ENCODE data around the gene KLHL29.

The KLHL29 gene

DNA sequence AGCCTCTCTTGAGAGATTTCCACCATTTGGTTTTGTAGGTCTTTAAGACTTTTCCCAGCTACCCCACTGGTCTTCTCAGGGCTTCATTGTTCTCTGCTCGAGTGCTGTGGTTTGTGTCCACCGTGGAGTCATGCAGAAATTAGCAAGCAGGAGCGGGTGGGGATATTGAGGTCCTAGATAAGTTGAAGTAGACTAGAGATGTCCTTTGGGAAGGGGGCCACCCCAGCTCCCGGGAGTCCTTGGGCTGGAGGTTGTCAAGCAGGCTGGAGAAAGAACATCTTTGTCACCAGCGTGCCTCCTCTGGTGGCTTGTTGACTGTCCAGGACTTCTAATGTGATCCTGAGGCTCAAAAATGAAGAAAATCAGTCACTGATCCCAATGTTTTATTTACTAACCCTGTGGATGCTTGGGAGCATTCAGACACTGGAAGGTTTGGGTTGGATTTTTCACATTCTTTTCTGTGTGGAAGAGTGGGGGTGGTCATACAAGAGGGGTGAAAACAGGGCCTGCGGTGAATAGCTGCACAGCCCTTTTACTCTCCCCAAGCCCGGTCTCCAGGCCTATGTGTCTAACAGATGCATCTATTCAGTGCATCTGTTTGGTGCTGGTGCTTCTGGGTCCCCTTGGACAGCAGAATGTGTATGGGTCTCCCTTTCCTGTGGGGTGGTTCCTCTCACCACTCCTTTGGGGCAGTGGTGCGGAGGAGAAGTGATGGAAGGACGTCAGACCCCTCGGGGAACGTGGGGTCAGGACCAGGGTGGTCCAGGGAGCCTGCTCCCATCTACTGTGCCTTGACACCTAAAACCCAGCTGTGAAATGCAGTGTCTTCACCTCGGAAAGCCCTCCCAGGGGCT is 208.1 kb downstream of the KLHL29 start:
- no peak for DNase-seq (ENCODE audit: low read depth)

DNA sequence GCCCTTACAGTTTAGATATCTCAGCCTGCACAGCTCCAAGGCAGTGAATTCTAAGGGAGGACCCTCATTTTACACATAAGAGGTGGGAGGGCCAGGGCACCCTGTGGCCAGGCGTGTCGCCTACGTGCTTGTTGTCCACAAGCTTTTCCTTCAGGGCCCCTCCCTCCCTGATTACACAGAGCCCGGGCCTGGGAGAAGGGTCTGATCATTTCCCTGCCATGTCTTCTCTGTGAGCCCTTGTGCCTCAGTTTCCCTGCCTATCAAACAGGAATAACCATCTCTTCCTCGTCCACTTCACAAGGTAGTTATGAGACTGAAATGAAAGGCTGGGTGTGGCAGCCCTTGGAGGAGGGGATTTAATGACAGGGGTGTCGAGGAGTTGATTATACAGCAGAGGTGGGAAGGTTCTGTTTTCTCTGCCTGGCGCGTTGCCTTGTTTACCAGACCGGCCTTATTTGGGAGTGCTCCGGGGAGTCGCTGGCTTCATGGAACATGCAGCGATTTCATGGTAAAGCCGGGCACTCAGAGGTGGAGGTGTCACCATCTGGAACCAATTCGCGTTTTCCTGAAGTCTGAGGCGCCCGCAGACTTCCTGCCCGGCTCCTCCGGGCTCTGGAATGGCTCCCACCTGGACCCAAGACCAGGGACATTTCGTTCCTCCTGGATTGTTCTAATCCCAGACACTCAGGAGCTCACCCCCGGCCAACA is 208.9 kb downstream of the KLHL29 start:
- no peak for DNase-seq (ENCODE audit: low read depth)
- H3K4me3 ChIP-seq (ENCODE audit: low read depth, low read length) = no peak overlapping the region
- no peak for TF ChIP-seq MYC (IDR thresholded peaks at IDR 0.05; ENCODE audit: low read depth, low read length)
- TF ChIP-seq, protein P1, sequence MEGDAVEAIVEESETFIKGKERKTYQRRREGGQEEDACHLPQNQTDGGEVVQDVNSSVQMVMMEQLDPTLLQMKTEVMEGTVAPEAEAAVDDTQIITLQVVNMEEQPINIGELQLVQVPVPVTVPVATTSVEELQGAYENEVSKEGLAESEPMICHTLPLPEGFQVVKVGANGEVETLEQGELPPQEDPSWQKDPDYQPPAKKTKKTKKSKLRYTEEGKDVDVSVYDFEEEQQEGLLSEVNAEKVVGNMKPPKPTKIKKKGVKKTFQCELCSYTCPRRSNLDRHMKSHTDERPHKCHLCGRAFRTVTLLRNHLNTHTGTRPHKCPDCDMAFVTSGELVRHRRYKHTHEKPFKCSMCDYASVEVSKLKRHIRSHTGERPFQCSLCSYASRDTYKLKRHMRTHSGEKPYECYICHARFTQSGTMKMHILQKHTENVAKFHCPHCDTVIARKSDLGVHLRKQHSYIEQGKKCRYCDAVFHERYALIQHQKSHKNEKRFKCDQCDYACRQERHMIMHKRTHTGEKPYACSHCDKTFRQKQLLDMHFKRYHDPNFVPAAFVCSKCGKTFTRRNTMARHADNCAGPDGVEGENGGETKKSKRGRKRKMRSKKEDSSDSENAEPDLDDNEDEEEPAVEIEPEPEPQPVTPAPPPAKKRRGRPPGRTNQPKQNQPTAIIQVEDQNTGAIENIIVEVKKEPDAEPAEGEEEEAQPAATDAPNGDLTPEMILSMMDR (IDR thresholded peaks at IDR 0.05; ENCODE audit: low read depth, low read length) = no peak
- TF ChIP-seq, protein P2, sequence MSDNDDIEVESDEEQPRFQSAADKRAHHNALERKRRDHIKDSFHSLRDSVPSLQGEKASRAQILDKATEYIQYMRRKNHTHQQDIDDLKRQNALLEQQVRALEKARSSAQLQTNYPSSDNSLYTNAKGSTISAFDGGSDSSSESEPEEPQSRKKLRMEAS (IDR thresholded peaks at IDR 0.05; ENCODE audit: low read depth, low read length) = no peak
- TF ChIP-seq POLR2A (IDR thresholded peaks at IDR 0.05; ENCODE audit: extremely low read depth, insufficient read length) = no peak

More for the DNA sequence above, 208.1 kb downstream of the KLHL29 start:
- TF ChIP-seq, protein P2 (IDR thresholded peaks at IDR 0.05; ENCODE audit: low read depth, low read length) = no peak
- no peak for TF ChIP-seq MYC (IDR thresholded peaks at IDR 0.05; ENCODE audit: low read depth, low read length)
- no peak for TF ChIP-seq POLR2A (IDR thresholded peaks at IDR 0.05; ENCODE audit: extremely low read depth, insufficient read length)
- TF ChIP-seq, protein P1 (IDR thresholded peaks at IDR 0.05; ENCODE audit: low read depth, low read length) = no peak
- H3K4me3 ChIP-seq (ENCODE audit: low read depth, low read length) = no peak overlapping the region

DNA sequence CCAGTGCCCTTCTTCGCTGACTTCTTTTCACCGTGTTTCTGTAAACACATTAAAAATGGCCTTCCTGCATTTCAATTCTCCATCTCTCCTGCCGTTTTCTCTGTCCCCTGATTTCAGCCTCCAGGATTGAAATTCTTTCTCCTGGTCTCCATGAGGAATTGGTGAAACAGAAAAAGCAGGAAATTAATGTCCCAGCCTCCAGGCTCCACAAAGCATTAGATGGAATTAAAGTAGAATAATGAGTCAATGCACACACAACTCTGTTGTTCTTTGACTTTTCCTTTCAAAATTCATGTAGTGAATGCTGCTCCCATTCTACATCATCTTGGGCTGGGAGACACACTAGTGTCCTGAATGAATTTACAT is 209.5 kb downstream of the KLHL29 start:
- no peak for DNase-seq (ENCODE audit: low read depth)
- no peak overlapping the region for H3K4me3 ChIP-seq (ENCODE audit: low read depth, low read length)
- TF ChIP-seq MYC (IDR thresholded peaks at IDR 0.05; ENCODE audit: low read depth, low read length) (no peak), POLR2A (IDR thresholded peaks at IDR 0.05; ENCODE audit: extremely low read depth, insufficient read length) (no peak)
- TF ChIP-seq, protein P2 (IDR thresholded peaks at IDR 0.05; ENCODE audit: low read depth, low read length) = no peak
- TF ChIP-seq, protein P1 (IDR thresholded peaks at IDR 0.05; ENCODE audit: low read depth, low read length) = no peak

DNA sequence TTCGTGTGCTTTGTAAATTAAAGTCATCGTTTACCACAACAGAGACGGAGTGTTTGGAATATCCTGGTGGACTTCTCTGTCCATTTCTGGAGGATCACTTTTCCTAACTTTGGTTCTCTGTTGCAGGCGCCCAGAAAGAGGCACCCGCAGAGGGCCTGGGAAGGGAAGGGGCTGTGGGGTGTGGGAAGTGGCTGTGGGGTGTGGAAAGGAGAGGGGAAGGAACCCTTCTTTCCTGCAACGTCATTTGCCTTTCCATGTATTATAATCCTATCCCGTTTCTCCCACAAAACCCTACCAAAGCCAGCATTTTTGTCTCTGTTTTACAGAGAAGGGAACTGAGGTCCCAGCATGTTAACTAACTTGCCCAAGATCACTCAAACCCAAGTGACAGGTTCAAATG is 210.0 kb downstream of the KLHL29 start:
- DNase-seq (ENCODE audit: low read depth) = no peak

DNA sequence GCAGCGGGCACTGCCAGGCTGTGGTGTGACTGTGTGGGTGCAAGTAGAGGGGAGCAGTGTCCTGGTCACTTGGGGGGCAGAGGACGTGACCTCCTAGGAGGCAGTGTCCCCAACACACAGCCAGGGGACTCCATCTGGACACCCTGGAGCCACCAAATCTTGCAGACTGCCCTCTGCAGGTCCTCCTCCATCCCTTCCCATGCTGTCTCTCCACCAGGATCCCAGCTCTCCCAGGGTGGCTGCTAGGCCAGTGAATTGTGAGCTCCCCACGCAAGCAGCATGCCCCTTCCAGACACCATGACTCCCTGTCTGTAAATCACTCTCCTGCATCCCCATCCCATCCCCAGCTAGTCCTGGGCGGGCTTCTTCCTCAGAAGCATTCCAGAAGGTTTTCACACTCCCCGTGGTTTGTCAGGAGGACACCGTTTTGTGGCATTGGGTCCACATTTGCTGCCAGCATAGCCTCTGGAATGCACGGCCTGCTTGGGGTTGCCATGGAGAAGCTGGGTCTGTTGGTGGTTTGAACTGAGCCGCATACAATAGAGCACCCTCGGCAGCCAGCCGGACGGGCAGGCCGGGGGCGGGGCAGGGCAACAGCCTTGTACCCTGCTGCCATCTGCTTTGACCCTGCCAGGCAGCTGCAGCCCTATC is 210.7 kb downstream of the KLHL29 start:
- TF ChIP-seq, protein P2 (IDR thresholded peaks at IDR 0.05; ENCODE audit: low read depth, low read length) = no peak
- TF ChIP-seq, protein P1 (IDR thresholded peaks at IDR 0.05; ENCODE audit: low read depth, low read length) = no peak
- TF ChIP-seq POLR2A (IDR thresholded peaks at IDR 0.05; ENCODE audit: extremely low read depth, insufficient read length) (no peak), MYC (IDR thresholded peaks at IDR 0.05; ENCODE audit: low read depth, low read length) (no peak)
- DNase-seq (ENCODE audit: low read depth) = peak; percentile 14
- no peak overlapping the region for H3K4me3 ChIP-seq (ENCODE audit: low read depth, low read length)

More for the DNA sequence above, 210.0 kb downstream of the KLHL29 start:
- H3K4me3 ChIP-seq (ENCODE audit: low read depth, low read length) = no peak overlapping the region
- TF ChIP-seq MYC (IDR thresholded peaks at IDR 0.05; ENCODE audit: low read depth, low read length) (no peak), POLR2A (IDR thresholded peaks at IDR 0.05; ENCODE audit: extremely low read depth, insufficient read length) (no peak)
- TF ChIP-seq, protein P2 (IDR thresholded peaks at IDR 0.05; ENCODE audit: low read depth, low read length) = no peak
- TF ChIP-seq, protein P1 (IDR thresholded peaks at IDR 0.05; ENCODE audit: low read depth, low read length) = no peak

Data from NB4 (cell line).